Glutamatergic neuron (in vitro differentiated cells): ENCODE data around the gene SUGCT. TPM values are rescaled to one million over a fixed set of nuclear protein-coding genes. Genes with fewer than 3 reads are reported as not detected.

Source experiments
- DNase-seq: peaks from one replicate; pipeline ENCODE4 v3.0.0; 2022
- H3K27ac Mint-ChIP-seq: one replicate; pipeline ENCODE4 v1.8.0; 2020; ENCODE audit warnings: mild to moderate bottlenecking, mixed read lengths, inconsistent platforms; ENCODE audit not compliant: unreplicated experiment
- H3K27me3 Mint-ChIP-seq: one replicate; pipeline ENCODE4 v1.8.0; 2020; ENCODE audit warnings: mild to moderate bottlenecking, moderate library complexity, mixed read lengths, inconsistent platforms; ENCODE audit not compliant: unreplicated experiment
- H3K36me3 Mint-ChIP-seq: one replicate; pipeline ENCODE4 v1.8.0; 2020; ENCODE audit warnings: mild to moderate bottlenecking, mixed read lengths, inconsistent platforms; ENCODE audit not compliant: unreplicated experiment
- H3K4me1 Mint-ChIP-seq: one replicate; pipeline ENCODE4 v1.8.0; 2020; ENCODE audit warnings: mild to moderate bottlenecking, low read depth, mixed read lengths, inconsistent platforms; ENCODE audit not compliant: unreplicated experiment
- H3K4me3 Mint-ChIP-seq: one replicate; pipeline ENCODE4 v1.8.0; 2020; ENCODE audit warnings: mild to moderate bottlenecking, mixed read lengths, inconsistent platforms; ENCODE audit not compliant: unreplicated experiment
- H3K9me3 Mint-ChIP-seq: one replicate; pipeline ENCODE4 v1.8.0; 2020; ENCODE audit warnings: mild to moderate bottlenecking, moderate library complexity, mixed read lengths, inconsistent platforms; ENCODE audit not compliant: unreplicated experiment
- total RNA-seq: library from RNA; stranded (reverse); fragmentation: NEBNext Ultra II Directional; extraction: Animal tissue kit (Norgen Biotek cat#: 25700); gene quantifications from one replicate; pipeline ENCODE4 v1.2.1, GENCODE V29; 2021; ENCODE audit not compliant: unreplicated experiment
- TF ChIP-seq, protein P1 (sequence below): fragments of 200-600 bp; sonication (generic); IDR thresholded peaks from one replicate; pipeline ENCODE4 v1.5.0; 2021; ENCODE audit not compliant: partially characterized antibody, unreplicated experiment

Gene SUGCT
- total RNA-seq, 1 donor from 2014 or later: 1.2 TPM

DNA sequence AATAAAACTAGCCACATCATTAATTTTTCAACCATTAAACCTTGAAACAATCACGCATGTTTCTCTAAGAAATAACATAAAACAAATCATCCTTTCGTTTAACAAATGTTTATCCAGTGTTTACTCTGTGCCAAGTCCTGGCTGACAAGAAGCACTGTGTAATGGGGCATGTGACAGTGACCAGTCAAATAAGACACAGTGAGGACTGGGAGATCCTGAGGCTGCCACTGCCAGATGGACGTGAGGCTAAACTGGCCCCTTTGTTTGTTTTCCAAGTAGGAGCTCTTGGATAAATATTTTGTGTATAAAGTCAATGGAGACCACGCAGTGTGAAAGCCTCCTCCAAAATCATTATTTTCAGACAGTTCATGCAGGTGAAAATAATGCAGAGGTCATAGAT is 626.2 kb downstream of the SUGCT start:
- no peak for DNase-seq
- H3K27ac Mint-ChIP-seq: no peak overlapping the region
- no peaks in the 10 kb centered on the region for H3K36me3 Mint-ChIP-seq
- no peaks in the 10 kb centered on the region for H3K27me3 Mint-ChIP-seq
- H3K9me3 Mint-ChIP-seq: no peaks in the 10 kb centered on the region
- H3K4me3 Mint-ChIP-seq: no peak overlapping the region
- peaks cover 1% of the 10 kb centered on the region for H3K4me1 Mint-ChIP-seq
- TF ChIP-seq, protein P1, sequence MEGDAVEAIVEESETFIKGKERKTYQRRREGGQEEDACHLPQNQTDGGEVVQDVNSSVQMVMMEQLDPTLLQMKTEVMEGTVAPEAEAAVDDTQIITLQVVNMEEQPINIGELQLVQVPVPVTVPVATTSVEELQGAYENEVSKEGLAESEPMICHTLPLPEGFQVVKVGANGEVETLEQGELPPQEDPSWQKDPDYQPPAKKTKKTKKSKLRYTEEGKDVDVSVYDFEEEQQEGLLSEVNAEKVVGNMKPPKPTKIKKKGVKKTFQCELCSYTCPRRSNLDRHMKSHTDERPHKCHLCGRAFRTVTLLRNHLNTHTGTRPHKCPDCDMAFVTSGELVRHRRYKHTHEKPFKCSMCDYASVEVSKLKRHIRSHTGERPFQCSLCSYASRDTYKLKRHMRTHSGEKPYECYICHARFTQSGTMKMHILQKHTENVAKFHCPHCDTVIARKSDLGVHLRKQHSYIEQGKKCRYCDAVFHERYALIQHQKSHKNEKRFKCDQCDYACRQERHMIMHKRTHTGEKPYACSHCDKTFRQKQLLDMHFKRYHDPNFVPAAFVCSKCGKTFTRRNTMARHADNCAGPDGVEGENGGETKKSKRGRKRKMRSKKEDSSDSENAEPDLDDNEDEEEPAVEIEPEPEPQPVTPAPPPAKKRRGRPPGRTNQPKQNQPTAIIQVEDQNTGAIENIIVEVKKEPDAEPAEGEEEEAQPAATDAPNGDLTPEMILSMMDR: no peak

GRCh38 chr7:40761762-40762560 is 627.2 kb downstream of the SUGCT start:
- Mint-ChIP-seq H3K27me3 (no peaks in the 10 kb centered on the region), H3K4me3 (no peak overlapping the region), H3K36me3 (no peaks in the 10 kb centered on the region), H3K9me3 (no peaks in the 10 kb centered on the region), H3K27ac (no peak overlapping the region), H3K4me1 (peaks cover 1% of the 10 kb centered on the region)
- TF ChIP-seq, protein P1: no peak
- DNase-seq: no peak

DNA sequence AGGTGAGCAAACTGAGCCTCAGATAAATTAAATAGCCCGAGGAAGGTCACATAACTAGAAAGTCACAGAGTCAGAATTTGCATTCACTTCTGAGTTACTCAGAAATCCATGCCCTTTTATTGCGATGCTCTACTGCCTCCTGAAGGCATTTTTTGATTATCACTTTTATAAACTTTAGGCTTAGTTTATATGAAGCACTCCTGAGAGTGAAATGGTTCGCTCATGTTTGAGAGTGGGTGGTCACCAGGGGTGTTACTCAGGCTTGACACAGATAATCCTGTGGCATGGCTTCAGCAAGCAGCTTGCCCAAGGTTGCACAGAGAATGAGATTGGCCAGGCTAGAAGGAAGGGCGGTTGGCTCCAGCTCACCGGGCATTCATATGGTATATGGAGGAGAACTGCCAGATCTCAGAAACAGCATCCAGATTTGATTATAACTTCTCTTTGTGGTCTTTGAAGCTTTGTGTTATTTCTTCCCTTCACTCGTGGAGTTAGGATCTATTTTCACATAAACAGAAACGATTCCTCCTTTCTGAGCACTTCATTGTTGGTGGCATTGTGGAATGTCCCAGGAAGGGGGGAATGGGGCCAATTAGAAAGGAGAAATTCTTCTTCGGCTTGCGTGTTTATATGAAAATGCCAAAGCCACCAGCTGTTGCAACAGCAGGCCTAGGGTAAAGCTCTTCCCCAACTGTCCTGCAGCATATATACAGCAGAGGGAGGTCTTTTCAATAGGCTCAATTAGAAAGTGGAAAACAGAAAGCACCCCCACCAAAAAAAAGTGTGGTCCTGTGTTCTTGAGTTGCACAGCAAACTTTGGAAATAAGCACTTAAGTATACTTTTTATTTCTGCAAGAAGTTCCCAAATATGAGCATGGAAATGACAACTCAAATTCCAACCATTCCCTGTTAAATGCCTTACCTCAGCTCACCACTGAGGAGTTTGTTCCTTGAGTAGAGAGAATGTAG is 628.8 kb downstream of the SUGCT start:
- TF ChIP-seq, protein P1: no peak
- H3K27ac Mint-ChIP-seq: no peak overlapping the region

DNA sequence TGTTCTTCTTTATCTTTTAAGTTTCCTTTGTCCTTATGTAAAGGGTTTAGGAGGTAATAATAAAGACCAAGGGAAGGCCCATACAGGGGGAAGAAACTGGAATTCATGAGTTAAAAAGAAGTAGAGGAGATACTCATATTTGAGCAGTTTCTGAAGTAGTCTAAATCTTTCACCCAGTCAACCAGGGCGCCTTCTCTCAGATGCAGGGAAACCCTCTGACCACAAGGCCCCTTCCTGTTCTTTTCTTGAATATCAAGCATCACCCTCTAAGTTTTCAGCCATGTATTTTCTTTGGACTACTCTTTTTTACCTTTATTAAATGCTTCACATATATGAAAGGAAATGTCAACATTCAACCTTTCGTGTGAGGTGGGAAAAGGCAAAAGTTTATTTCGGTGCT is 630.8 kb downstream of the SUGCT start:
- no peak overlapping the region for H3K27ac Mint-ChIP-seq
- no peak overlapping the region for H3K4me3 Mint-ChIP-seq
- H3K27me3 Mint-ChIP-seq: no peaks in the 10 kb centered on the region
- TF ChIP-seq, protein P1: no peak
- no peaks in the 10 kb centered on the region for H3K36me3 Mint-ChIP-seq
- no peaks in the 10 kb centered on the region for H3K9me3 Mint-ChIP-seq
- H3K4me1 Mint-ChIP-seq: peaks cover 1% of the 10 kb centered on the region
- DNase-seq: no peak

More for the DNA sequence above, 628.8 kb downstream of the SUGCT start:
- no peaks in the 10 kb centered on the region for H3K27me3 Mint-ChIP-seq
- no peaks in the 10 kb centered on the region for H3K36me3 Mint-ChIP-seq
- DNase-seq: no peak
- H3K4me1 Mint-ChIP-seq: peaks cover 1% of the 10 kb centered on the region
- H3K4me3 Mint-ChIP-seq: no peak overlapping the region
- no peaks in the 10 kb centered on the region for H3K9me3 Mint-ChIP-seq
